Measurements from ENCODE around the gene AMTN.

DNA sequence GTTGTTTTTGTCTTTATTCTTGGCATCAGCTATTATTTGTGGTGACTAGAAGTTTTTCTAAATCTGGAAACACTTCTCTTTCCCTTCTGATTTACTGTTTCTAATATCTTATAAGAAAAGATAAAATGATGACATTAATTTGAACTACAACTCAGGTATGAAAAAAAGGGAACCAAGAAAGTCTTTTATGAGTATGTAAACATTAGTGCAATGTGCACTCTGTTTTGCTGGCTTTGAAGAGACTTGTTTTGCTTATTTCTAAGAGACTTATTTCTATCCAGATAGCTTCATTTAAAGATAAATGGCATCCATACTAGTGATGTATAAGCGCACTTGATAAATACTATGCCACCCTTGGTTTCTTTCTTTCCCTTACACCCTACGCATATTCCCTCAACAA lies 63.6 kb downstream of the AMTN start:
- TF ChIP-seq CTCF (conservative IDR thresholded peaks at IDR 0.05 in 1 of 2, IDR thresholded peaks at IDR 0.05 in 1 of 2; ENCODE audit: low read depth in 1 of 2, low read length in 2 of 2) = no peak
- no peak for TF ChIP-seq EZH2 (IDR thresholded peaks at IDR 0.05; ENCODE audit: low read length, missing control alignments)

Measured in fibroblast of lung (primary cell).